Heart right ventricle (tissue), 16 donors: Measurements from ENCODE around the gene MYCBP. TPM values are rescaled to one million over a fixed set of nuclear protein-coding genes. Genes with fewer than 3 reads are reported as not detected.

Experiments used
- ATAC-seq, 8 donors: fragments of 200-7000 bp; cut with Tn5 transposase; one replicate each; pipeline ENCODE4 v1.9.1; 2020; ENCODE audit warnings: mild to moderate bottlenecking in 8 of 8, moderate library complexity in 8 of 8, moderate number of reproducible peaks in 1 of 8
- DNase-seq, 2 donors: peaks; one replicate each; pipeline ENCODE4 v3.0.0-alpha.2; 2020
- H3K27ac ChIP-seq, 10 donors: fragments of 200-600 bp; sonication (generic) in 2 of 10; one replicate each; pipeline versions ENCODE4 v1.5.0 to v1.8.0; 2020 to 2022; ENCODE audit warnings: mild to moderate bottlenecking in 3 of 10
- H3K27me3 ChIP-seq, 7 donors: fragments of 200-600 bp; one replicate each; pipeline ENCODE4 v1.8.0; 2021 to 2022; ENCODE audit warnings: mild to moderate bottlenecking in 2 of 7
- H3K36me3 ChIP-seq, 9 donors: fragments of 200-600 bp; sonication (generic) in 1 of 9; one replicate each; pipeline versions ENCODE4 v1.5.0 to v1.8.0; 2020 to 2022; ENCODE audit warnings: mild to moderate bottlenecking in 2 of 9
- H3K4me1 ChIP-seq, 9 donors: fragments of 200-600 bp; sonication (generic) in 1 of 9; one replicate each; pipeline versions ENCODE4 v1.5.0 to v1.8.0; 2020 to 2022; ENCODE audit warnings: mild to moderate bottlenecking in 4 of 9
- H3K4me3 ChIP-seq, 10 donors: fragments of 200-600 bp; sonication (generic) in 2 of 10; one replicate each; pipeline versions ENCODE4 v1.5.0 to v1.8.0; 2020 to 2022; ENCODE audit warnings: mild to moderate bottlenecking in 7 of 10, moderate library complexity in 2 of 10
- H3K9me3 ChIP-seq, 11 donors: fragments of 200-600 bp in 10 of 11; sonication (generic) in 2 of 11; one replicate each; pipeline versions ENCODE4 v1.5.0 to v1.8.0; 2013 to 2022; ENCODE audit warnings: mild to moderate bottlenecking in 2 of 11, control low read depth in 1 of 11, moderate library complexity in 1 of 11
- CTCF ChIP-seq, 9 donors: fragments of 200-600 bp; sonication (generic) in 2 of 9; IDR thresholded peaks; one replicate each; pipeline versions ENCODE4 v1.5.0 to v1.8.0; 2021 to 2022; ENCODE audit warnings: antibody characterized with exemption in 9 of 9, mild to moderate bottlenecking in 5 of 9, moderate library complexity in 1 of 9
- WGBS, 2 donors: extraction: QIAGEN DNeasy Blood & Tissue Kit; methylation state at CpG; one replicate each; pipeline ENCODE4 v1.1.7; 2013; ENCODE audit warnings: inconsistent platforms in 1 of 2; 5-methylcytosine and 5-hydroxymethylcytosine counted together
- intact Hi-C, 10 donors: fragments of 100-400 bp; cut with DNase I; formaldehyde crosslinking; loops; one replicate each; pipeline versions ENCODE4 v1.11.1 to v1.14.2; 2022
- polyA plus RNA-seq, 2 donors: library from polyadenylated mRNA; stranded (reverse); fragments of 200-250 nt; gene quantifications; one replicate each; pipeline ENCODE4 v1.2.3, GENCODE V29; 2013
- total RNA-seq, 10 donors: library from RNA; stranded (reverse); fragmentation: NEBNext Ultra II Directional in 3 of 10; extraction: Animal tissue kit (Norgen Biotek cat#: 25700) in 3 of 10; gene quantifications; one replicate each; pipeline versions ENCODE4 v1.2.1 to v1.2.4, GENCODE V29; 2021 to 2023
- donor health status: Arrhythmogenic right ventricular cardiomyopathy.
- donor health status: ischemic (EF 13 %, LVEDD 7.1; RV severe dilation, severe dysfunction).
- donor health status: healthy with polysubstance abuse.
- donor health status: DM: no; HTN: yes; CAD: no.
- donor health status: DM: no; HTN: no; CAD: no.
- donor health status: ischemic (EF 25% LVEDD 6.9; RV normal size, moderate dysfunction).
- donor health status: ischemic (EF 25% LVEDD 5.7; RV mildly dilated, moderate dysfunction).
- donor health status: healthy.
- donor health status: DM: yes; HTN: yes; CAD: no.
- donor health status: Ischemic cardiomyopathy.
- donor health status: ischemic (EF 35%, LVEDD 5.7; RV mildly dilated, moderate dysfunction).
- donor health status: nonischemic (EF 11% LVEDD 7.7; RV severe dilation, severe dysfunction).
- donor health status: DM: yes; HTN: yes; CAD: no.
- donor health status: PGD.
- donor health status: ischemic (EF 29% LVEDD 5.4; RV normal size, mild dysfunction).
- donor health status: nonischemic (EF 23%, LVEDD 6.1; RV moderate dilation, normal function).

MYCBP gene
- total and polyA plus RNA-seq, 12 donors, result 3.9 to 22.8 (median 8.2) TPM

GRCh38 chr1:38814984-38815464 is 58.1 kb downstream of the MYCBP start:
- intact Hi-C loops, result loop anchor here (5.0 to 10.0 kb wide), 4 partner anchors 203 to 780 kb away; partner anchors contain the start of gene POU3F1 (in 2 of the 10)
- H3K27ac ChIP-seq, result no peak overlapping the region
- H3K36me3 ChIP-seq, result no peaks in the 10 kb centered on the region
- no peak for ATAC-seq
- peaks cover 0 to 17% (median 11%) of the 10 kb centered on the region in 9 donors for H3K4me1 ChIP-seq
- peaks cover 2 to 97% (median 85%) of the 10 kb centered on the region in 7 donors for H3K27me3 ChIP-seq
- no peak for TF ChIP-seq CTCF (IDR thresholded peaks at IDR 0.05)
- no peak overlapping the region for H3K4me3 ChIP-seq
- DNase-seq, result no peak
- H3K9me3 ChIP-seq, result peaks cover 0 to 7% (median 0%) of the 10 kb centered on the region in 11 donors
- 56 to 65% methylated on average over 1 of the region's 1 CpG for WGBS, 2 donors

GRCh38 chr1:38814444-38814983 is 58.6 kb downstream of the MYCBP start:
- H3K27ac ChIP-seq, result no peak overlapping the region
- ATAC-seq, result no peak
- DNase-seq, result no peak
- H3K9me3 ChIP-seq, result peaks cover 0 to 7% (median 0%) of the 10 kb centered on the region in 11 donors
- no peaks in the 10 kb centered on the region for H3K36me3 ChIP-seq
- no peak overlapping the region for H3K4me3 ChIP-seq
- WGBS, 2 donors, result 55 to 57% methylated on average over 7 of the region's 7 CpGs
- TF ChIP-seq CTCF (IDR thresholded peaks at IDR 0.05), result no peak
- intact Hi-C loops, result loop anchor here in 4 of 10 donors (5.0 to 10.0 kb wide), 3 partner anchors 207 to 780 kb away; partner anchors contain the start of gene POU3F1 (in 2 of the 4)
- H3K27me3 ChIP-seq, result peaks cover 2 to 97% (median 83%) of the 10 kb centered on the region in 7 donors
- H3K4me1 ChIP-seq, result peaks cover 0 to 17% (median 11%) of the 10 kb centered on the region in 9 donors

- Histone ChIP-seq H3K9me3 (peaks cover 0 to 7% (median 0%) of the 10 kb centered on the region in 11 donors), H3K27me3 (peaks cover 0 to 94% (median 78%) of the 10 kb centered on the region in 7 donors), H3K36me3 (no peaks in the 10 kb centered on the region), H3K4me1 (peaks cover 0 to 8% (median 3%) of the 10 kb centered on the region in 9 donors), H3K27ac (no peak overlapping the region), H3K4me3 (no peak overlapping the region)
- 56% methylated on average over 5 of the region's 5 CpGs for WGBS, 2 donors
- no peak for DNase-seq
- no peak for TF ChIP-seq CTCF (IDR thresholded peaks at IDR 0.05)
- ATAC-seq, result no peak
- intact Hi-C loops, result loop anchor here in 4 of 10 donors (5.0 to 10.0 kb wide), 3 partner anchors 206 to 778 kb away; partner anchors contain the start of gene POU3F1 (in 2 of the 4)
These were observed 60.2 kb downstream of the MYCBP start for GRCh38 chr1:38812981-38813380.

Other genes starting within 250 kb of the MYCBP start
- gene RRAGC, start 13.6 kb downstream of the MYCBP start, total RNA-seq, result 10 to 100 TPM; 20.3 to 32.3 (median 23.2) TPM
- 10 to 100 TPM in 1 of 2 donors, 1 to 10 TPM in 1; 6.9 to 16.6 TPM for gene RRAGC, start 13.6 kb downstream of the MYCBP start, polyA plus RNA-seq
- gene GJA9, start 8.2 kb upstream of the MYCBP start, total RNA-seq, result not detected
- not detected for gene GJA9, start 8.2 kb upstream of the MYCBP start, polyA plus RNA-seq
- under 1 TPM in 2 of 10 donors, not detected in 8; 0.11 to 0.37 TPM for gene RHBDL2, start 68.5 kb upstream of the MYCBP start, total RNA-seq
- gene RHBDL2, start 68.5 kb upstream of the MYCBP start, polyA plus RNA-seq, result under 1 TPM; 0.30 to 0.51 TPM
- 10 to 100 TPM; 47.3 to 73.8 (median 58.8) TPM for gene AKIRIN1, start 117.9 kb upstream of the MYCBP start, total RNA-seq
- 10 to 100 TPM; 12.9 to 29.9 TPM for gene AKIRIN1, start 117.9 kb upstream of the MYCBP start, polyA plus RNA-seq
- 100 to 1,000 TPM; 303 to 646 (median 513) TPM for gene NDUFS5, start 153.0 kb upstream of the MYCBP start, total RNA-seq
- 1,000 to 10,000 TPM; 1,540 to 6,035 TPM for gene NDUFS5, start 153.0 kb upstream of the MYCBP start, polyA plus RNA-seq